SK-N-SH (cell line): ENCODE measurements around the gene UNC5B. TPM values are rescaled to one million over a fixed set of nuclear protein-coding genes. Genes with fewer than 3 reads are reported as not detected.

Source experiments
- CTCF ChIA-PET: fragments of 300-600, 350-600 bp; formaldehyde crosslinking; extraction: SDS; loops from one replicate; lab custom pipeline; 2021; lab: Yijun Ruan, JAX
- POLR2A ChIA-PET: fragments of 350-600 bp; sonication (Branson Sonifier 250); formaldehyde crosslinking; extraction: SDS; loops from one replicate; lab custom pipeline; 2020; ENCODE audit warnings: antibody characterized with exemption, inconsistent platforms; lab: Yijun Ruan, JAX
- DNase-seq: peaks from one replicate; pipeline ENCODE4 v3.0.0; 2012
- H2AFZ ChIP-seq: fragments of 200-600 bp; sonication (generic); 2 replicates; pipeline ENCODE4 v1.8.1; 2016; ENCODE audit warnings: antibody characterized with exemption, mild to moderate bottlenecking, low read depth
- H3F3A ChIP-seq: fragments of 200-600 bp; sonication (generic); replicated peaks from 2 replicates; pipeline ENCODE3; 2016; ENCODE audit warnings: antibody characterized with exemption, mild to moderate bottlenecking; ENCODE audit not compliant: insufficient read depth
- H3K27ac ChIP-seq, 2 experiments: fragments of 200-500 bp in 1 of 2; fragments of 200-600 bp in 1 of 2; sonication (Bioruptor generic) in 1 of 2; sonication (generic), shearing (Covaris generic) in 1 of 2; 2 replicates each; pipeline versions ENCODE4 v1.5.1 to v1.6.1; 2014 to 2016; ENCODE audit warnings: low read depth in 2 of 2, inconsistent platforms in 1 of 2, low read length in 1 of 2, mild to moderate bottlenecking in 1 of 2, mixed read lengths in 1 of 2
- H3K27me3 ChIP-seq: fragments of 200-600 bp; sonication (generic), shearing (Covaris generic); 2 replicates; pipeline ENCODE4 v1.6.1; 2016; ENCODE audit warnings: mixed run types; ENCODE audit not compliant: insufficient read depth
- H3K36me3 ChIP-seq, 2 experiments: fragments of 200-500 bp in 1 of 2; fragments of 200-600 bp in 1 of 2; sonication (Bioruptor generic) in 1 of 2; sonication (generic) in 1 of 2; replicated peaks in 1 of 2; 2 replicates each; pipeline versions ENCODE3 to v1.5.1; 2014 to 2016; ENCODE audit warnings: low read length in 1 of 2, mild to moderate bottlenecking in 1 of 2; ENCODE audit not compliant: insufficient read depth in 2 of 2, control insufficient read depth in 1 of 2
- H3K4me1 ChIP-seq, 2 experiments: fragments of 200-500 bp in 1 of 2; fragments of 200-600 bp in 1 of 2; sonication (Bioruptor generic) in 1 of 2; sonication (generic), shearing (Covaris generic) in 1 of 2; 2 replicates each; pipeline versions ENCODE4 v1.5.1 to v1.6.1; 2014 to 2016; ENCODE audit warnings: low read depth in 1 of 2, low read length in 1 of 2, mixed run types in 1 of 2; ENCODE audit not compliant: insufficient read depth in 2 of 2, control insufficient read depth in 1 of 2
- H3K4me2 ChIP-seq: fragments of 200-600 bp; sonication (generic), shearing (Covaris generic); 2 replicates; pipeline ENCODE4 v1.6.1; 2017; ENCODE audit warnings: mixed run types
- H3K4me3 ChIP-seq, 2 experiments: fragments of 200-500 bp in 1 of 2; fragments of 200-600 bp in 1 of 2; sonication (Bioruptor generic) in 1 of 2; sonication (generic), shearing (Covaris generic) in 1 of 2; 2 replicates each; pipeline versions ENCODE4 v1.5.1 to v1.8.1; 2014 to 2016; ENCODE audit warnings: low read depth in 2 of 2, inconsistent platforms in 1 of 2, low read length in 1 of 2, mild to moderate bottlenecking in 1 of 2, mixed read lengths in 1 of 2, moderate library complexity in 1 of 2
- H3K79me2 ChIP-seq: fragments of 200-600 bp; sonication (generic); 2 replicates; pipeline ENCODE4 v1.8.1; 2017; ENCODE audit warnings: mild to moderate bottlenecking; ENCODE audit not compliant: insufficient read depth
- H3K9ac ChIP-seq: fragments of 200-600 bp; sonication (generic); 2 replicates; pipeline ENCODE4 v1.6.1; 2017; ENCODE audit warnings: mixed run types
- H3K9me2 ChIP-seq: fragments of 200-600 bp; sonication (generic); 2 replicates; pipeline ENCODE4 v1.6.1; 2017; ENCODE audit warnings: mixed run types
- H3K9me3 ChIP-seq: fragments of 200-600 bp; sonication (generic); 2 replicates; pipeline ENCODE4 v1.6.1; 2017; ENCODE audit warnings: mixed run types, mild to moderate bottlenecking, moderate library complexity
- H4K20me1 ChIP-seq: fragments of 200-600 bp; sonication (generic); 2 replicates; pipeline ENCODE4 v1.6.1; 2017; ENCODE audit warnings: mild to moderate bottlenecking, mixed run types; ENCODE audit not compliant: insufficient read depth
- CHD2 ChIP-seq: fragments of 150-350 bp; IDR thresholded peaks from 2 replicates; pipeline ENCODE4 v1.6.1; 2018; ENCODE audit warnings: low read length; ENCODE audit not compliant: partially characterized antibody
- CTCF ChIP-seq: fragments of 200-600 bp; sonication (generic); IDR thresholded peaks from 2 replicates; pipeline ENCODE4 v1.6.1; 2017; ENCODE audit warnings: antibody characterized with exemption, mild to moderate bottlenecking, moderate library complexity
- ELF1 ChIP-seq: IDR thresholded peaks from 2 replicates; pipeline ENCODE4 v1.4.0; 2012
- EP300 ChIP-seq, 2 experiments: IDR thresholded peaks; 2 replicates each; pipeline versions ENCODE4 v1.4.0 to v1.6.1; 2012; ENCODE audit warnings: borderline replicate concordance in 1 of 2, low read depth in 1 of 2, low read length in 1 of 2
- EZH2phosphoT487 ChIP-seq: fragments of 200-600 bp; sonication (generic); IDR thresholded peaks from 2 replicates; pipeline ENCODE4 v1.6.1; 2017; ENCODE audit warnings: low read depth, mixed run types, mild to moderate bottlenecking, antibody characterized with exemption, moderate library complexity, borderline replicate concordance
- FOSL2 ChIP-seq: IDR thresholded peaks from 2 replicates; pipeline ENCODE4 v1.4.0; 2012; ENCODE audit warnings: low read depth, mild to moderate bottlenecking, moderate library complexity, borderline replicate concordance
- FOXJ3 ChIP-seq: sonication (generic); formaldehyde crosslinking; IDR thresholded peaks from 2 replicates; pipeline ENCODE4 v1.5.1; 2020; ENCODE audit warnings: mild to moderate bottlenecking, missing genetic modification reagents
- GABPA ChIP-seq: IDR thresholded peaks from 2 replicates; pipeline ENCODE4 v1.4.0; 2012; ENCODE audit warnings: low read depth, mild to moderate bottlenecking
- GATA2 ChIP-seq: sonication (generic); formaldehyde crosslinking; IDR thresholded peaks from 2 replicates; pipeline ENCODE4 v1.5.0; 2020; ENCODE audit warnings: mild to moderate bottlenecking, missing genetic modification reagents
- MAX ChIP-seq: IDR thresholded peaks from 2 replicates; pipeline ENCODE4 v1.4.0; 2012; ENCODE audit warnings: low read depth
- NFIC ChIP-seq: IDR thresholded peaks from 2 replicates; pipeline ENCODE4 v1.4.0; 2012; ENCODE audit warnings: borderline replicate concordance
- PBX3 ChIP-seq: IDR thresholded peaks from 2 replicates; pipeline ENCODE4; 2012
- RAD21 ChIP-seq: IDR thresholded peaks from 2 replicates; pipeline ENCODE4 v1.6.1; 2012; ENCODE audit warnings: mild to moderate bottlenecking, low read length
- REST ChIP-seq: IDR thresholded peaks from 2 replicates; pipeline ENCODE4 v1.6.1; 2012; ENCODE audit warnings: mild to moderate bottlenecking, low read depth, low read length, moderate library complexity
- RXRA ChIP-seq: IDR thresholded peaks from 2 replicates; pipeline ENCODE4 v1.4.0; 2012; ENCODE audit warnings: low read depth, mild to moderate bottlenecking, borderline replicate concordance
- SIN3A ChIP-seq: IDR thresholded peaks from 2 replicates; pipeline ENCODE4 v1.6.1; 2012; ENCODE audit warnings: low read depth, mild to moderate bottlenecking, low read length, moderate library complexity, borderline replicate concordance
- TCF12 ChIP-seq: IDR thresholded peaks from 2 replicates; pipeline ENCODE4 v1.4.0; 2012
- TEAD4 ChIP-seq: IDR thresholded peaks from 2 replicates; pipeline ENCODE4 v1.4.0; 2012; ENCODE audit warnings: mild to moderate bottlenecking, borderline replicate concordance; ENCODE audit not compliant: insufficient read depth
- USF1 ChIP-seq: IDR thresholded peaks from 2 replicates; pipeline ENCODE4 v1.4.0; 2012; ENCODE audit warnings: low read depth, borderline replicate concordance
- YY1 ChIP-seq: IDR thresholded peaks from 2 replicates; pipeline ENCODE4 v1.4.0; 2012; ENCODE audit warnings: low read depth, mild to moderate bottlenecking
- ZBTB33 ChIP-seq: IDR thresholded peaks from 2 replicates; pipeline ENCODE4 v1.4.0; 2012; ENCODE audit warnings: low read depth, borderline replicate concordance
- WGBS: methylation state at CpG from one replicate; pipeline ENCODE4 v1.1.6; 2017; ENCODE audit warnings: low lambda C conversion rate; 5-methylcytosine and 5-hydroxymethylcytosine counted together
- polyA plus RNA-seq, 3 experiments: library from polyadenylated mRNA; depleted of rRNA; stranded (reverse); fragments of >200 nt; gene quantifications; 2 replicates each; pipeline ENCODE4 v1.2.3, GENCODE V29; 2012

Gene UNC5B
- polyA plus RNA-seq (2012; rRNA removed) = 12.2 and 13.8 TPM in 2 replicates
- polyA plus RNA-seq (2012; cell fraction: cytosol; rRNA removed) = 7.9 and 13.9 TPM in 2 replicates
- 19.4 and 24.8 TPM in 2 replicates for polyA plus RNA-seq (2012; cell fraction: nucleus; rRNA removed)

GRCh38 chr10:71212318-71213126 is at the start of gene UNC5B:
TSS of gene UNC5B (plus strand) at chr10:71212570. CDS start at chr10:71212986, 416 bp downstream.
- no peaks in the 10 kb centered on the region for H3K36me3 ChIP-seq
- peaks cover 7% of the 10 kb centered on the region; the same call in 1 of the 2 replicates for H3K27me3 ChIP-seq
- under 1% methylated on average over 33 of the region's 109 CpGs for WGBS
- peak within 1 kb of the TSS; percentile 90 to 91 for H3K27ac ChIP-seq
- H3K4me3 ChIP-seq = peak within 1 kb of the TSS; percentile 90 to 98
- peak; percentile 97 for DNase-seq
- peaks cover 54% of the 10 kb centered on the region for H3K79me2 ChIP-seq
- peak within 1 kb of the TSS; percentile 89 for H3K9ac ChIP-seq
- no peaks in the 10 kb centered on the region for H3F3A ChIP-seq
- H3K9me3 ChIP-seq = no peaks in the 10 kb centered on the region
- H2AFZ ChIP-seq = peak within 1 kb of the TSS; percentile 78; the same call in 1 of the 2 replicates
- CTCF ChIA-PET = interaction anchor here (0.6 to 10.6 kb wide), 21 partner anchors 9 to 326 kb away, joined by 3 to 107 read pairs (median 5); partner anchors contain the start of gene SLC29A3
- H3K9me2 ChIP-seq = no peaks in the 10 kb centered on the region
- H3K4me1 ChIP-seq = peaks cover 17 to 57% of the 10 kb centered on the region in 2 experiments; a peak in 2 of 4 replicates
- POLR2A ChIA-PET = interaction anchor here (0.6 to 6.9 kb wide), 16 partner anchors 11 to 321 kb away, joined by 3 to 65 read pairs (median 4); no protein-coding TSS in a partner anchor
- H4K20me1 ChIP-seq = peaks cover 34% of the 10 kb centered on the region
- H3K4me2 ChIP-seq = peak within 1 kb of the TSS; percentile 96
- TF ChIP-seq EZH2phosphoT487 (no peak), CTCF (no peak; the same call in 1 of the 2 replicates), TEAD4 (no peak), RAD21 (peak; percentile 12), REST (no peak), MAX (peak; percentile 47; the same call in 1 of the 2 replicates), YY1 (no peak), SIN3A (peak; percentile 55; the same call in 1 of the 2 replicates), PBX3 (no peak), CHD2 (peak; percentile 98), GABPA (no peak), ELF1 (no peak), FOSL2 (no peak), FOXJ3 (CRISPR knock-in tag) (no peak), ZBTB33 (peak; percentile 84; the same call in 1 of the 2 replicates), GATA2 (no peak; the same call in 1 of the 2 replicates), TCF12 (0 out of 2 replicates have a peak, but pooled peaks have one; percentile 4), EP300 (IDR thresholded peaks at IDR 0.05; ENCODE audit: borderline replicate concordance in 1 of 2, low read depth in 1 of 2, low read length in 1 of 2) (0 out of 4 replicates have a peak, but pooled peaks of 1 of the 2 experiments have one; percentile 23), RXRA (no peak), USF1 (no peak), NFIC (0 out of 2 replicates have a peak, but pooled peaks have one; percentile 6)
